Suprapubic skin (tissue), 4 donors: ENCODE data around the gene FOXO6.

Experiments
- POLR2A ChIP-seq, 2 donors: fragments of 450-650 bp; IDR thresholded peaks; one replicate each; pipeline ENCODE4 v1.6.1; 2017; ENCODE audit warnings: antibody characterized with exemption in 2 of 2, mild to moderate bottlenecking in 2 of 2, moderate library complexity in 2 of 2
- POLR2AphosphoS5 ChIP-seq, 3 donors: sonication (generic); formaldehyde crosslinking; IDR thresholded peaks; one replicate each; pipeline ENCODE4 v1.6.1; 2017; ENCODE audit warnings: antibody characterized with exemption in 3 of 3
- TF ChIP-seq, protein P1 (sequence below), 2 donors: fragments of 200-600 bp in 1 of 2; fragments of 450-650 bp in 1 of 2; sonication (generic) in 1 of 2; IDR thresholded peaks; one replicate each; pipeline ENCODE4 v1.5.1; 2016 to 2019; ENCODE audit warnings: antibody characterized with exemption in 2 of 2, mild to moderate bottlenecking in 1 of 2, moderate library complexity in 1 of 2

DNA sequence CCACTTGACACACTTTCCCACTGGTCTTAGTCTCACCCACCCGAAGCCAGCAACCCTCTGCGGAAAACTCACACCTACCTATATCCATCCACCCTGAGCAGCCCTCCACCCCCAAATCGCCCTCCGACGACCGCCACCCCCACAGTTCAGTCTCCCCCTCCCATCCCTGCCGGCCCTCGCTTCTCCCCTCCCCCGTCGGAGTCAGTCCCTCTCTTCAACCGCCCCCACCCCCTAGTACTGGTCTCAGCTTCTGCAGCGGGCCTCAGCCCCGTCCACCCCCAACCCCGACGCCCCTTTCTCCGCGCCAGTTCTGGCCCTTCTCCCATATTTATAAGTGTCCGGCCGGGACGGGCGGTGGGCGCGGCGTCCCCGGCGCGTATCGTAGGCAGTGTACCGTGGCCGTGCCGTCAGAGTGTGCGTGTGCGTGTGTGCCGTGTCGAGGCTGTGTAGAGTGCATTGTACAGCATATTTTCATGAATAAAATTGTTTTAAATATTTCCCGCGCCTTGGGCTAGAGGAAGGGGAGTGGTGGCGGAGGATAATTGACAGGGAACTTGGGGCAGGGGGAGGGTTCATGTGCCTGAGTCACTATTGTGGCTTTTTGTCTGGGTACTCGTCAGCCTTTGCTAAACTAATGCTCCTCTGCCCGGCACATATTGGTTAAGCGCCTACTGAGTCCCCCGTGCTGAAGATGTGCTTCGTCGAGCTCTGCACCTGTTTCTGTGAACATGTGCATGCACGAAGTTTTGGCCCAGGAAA lies 22.0 kb downstream of the FOXO6 start:
- TF ChIP-seq, protein P1, sequence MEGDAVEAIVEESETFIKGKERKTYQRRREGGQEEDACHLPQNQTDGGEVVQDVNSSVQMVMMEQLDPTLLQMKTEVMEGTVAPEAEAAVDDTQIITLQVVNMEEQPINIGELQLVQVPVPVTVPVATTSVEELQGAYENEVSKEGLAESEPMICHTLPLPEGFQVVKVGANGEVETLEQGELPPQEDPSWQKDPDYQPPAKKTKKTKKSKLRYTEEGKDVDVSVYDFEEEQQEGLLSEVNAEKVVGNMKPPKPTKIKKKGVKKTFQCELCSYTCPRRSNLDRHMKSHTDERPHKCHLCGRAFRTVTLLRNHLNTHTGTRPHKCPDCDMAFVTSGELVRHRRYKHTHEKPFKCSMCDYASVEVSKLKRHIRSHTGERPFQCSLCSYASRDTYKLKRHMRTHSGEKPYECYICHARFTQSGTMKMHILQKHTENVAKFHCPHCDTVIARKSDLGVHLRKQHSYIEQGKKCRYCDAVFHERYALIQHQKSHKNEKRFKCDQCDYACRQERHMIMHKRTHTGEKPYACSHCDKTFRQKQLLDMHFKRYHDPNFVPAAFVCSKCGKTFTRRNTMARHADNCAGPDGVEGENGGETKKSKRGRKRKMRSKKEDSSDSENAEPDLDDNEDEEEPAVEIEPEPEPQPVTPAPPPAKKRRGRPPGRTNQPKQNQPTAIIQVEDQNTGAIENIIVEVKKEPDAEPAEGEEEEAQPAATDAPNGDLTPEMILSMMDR (IDR thresholded peaks at IDR 0.05): no peak
- TF ChIP-seq POLR2A (IDR thresholded peaks at IDR 0.05) (no peak), POLR2AphosphoS5 (IDR thresholded peaks at IDR 0.05) (no peak)
